ENCODE measurements around the gene ATF2. TPM values are rescaled to one million over a fixed set of nuclear protein-coding genes. Genes with fewer than 3 reads are reported as not detected.

Gene ATF2
- total and polyA plus RNA-seq, 2 of the 4 experiments (the other 2 are of a cell fraction) = 23.2 to 60.0 TPM

GRCh38 chr2:175175320-175175719 is 7.3 kb upstream of the ATF2 start:
- H3K4me2 ChIP-seq (ENCODE audit: low read depth, low read length) = no peak overlapping the region
- no peak overlapping the region for H3K4ac ChIP-seq (ENCODE audit: low read depth, low read length)
- H3K4me3 ChIP-seq (ENCODE audit: insufficient read depth, low read depth, low read length) = no peak overlapping the region
- no peak overlapping the region for H2BK20ac ChIP-seq (ENCODE audit: low read depth, low read length)
- no peak overlapping the region for H3K27ac ChIP-seq (ENCODE audit: insufficient read depth, low read length)
- TF ChIP-seq NFE2L2 (IDR thresholded peaks at IDR 0.05; ENCODE audit: low read depth, low read length) = no peak
- no peak for TF ChIP-seq MAZ (IDR thresholded peaks at IDR 0.05; ENCODE audit: borderline replicate concordance, low read depth, low read length)
- no peak for TF ChIP-seq CEBPB (IDR thresholded peaks at IDR 0.05; ENCODE audit: low read depth, low read length)
- no peak for TF ChIP-seq RFX5 (IDR thresholded peaks at IDR 0.05; ENCODE audit: low read depth, low read length)
- TF ChIP-seq CHD1 (IDR thresholded peaks at IDR 0.05; ENCODE audit: low read depth, low read length) = no peak
- no peak for TF ChIP-seq SMC3 (IDR thresholded peaks at IDR 0.05; ENCODE audit: low read depth, low read length)
- TF ChIP-seq, protein P1, sequence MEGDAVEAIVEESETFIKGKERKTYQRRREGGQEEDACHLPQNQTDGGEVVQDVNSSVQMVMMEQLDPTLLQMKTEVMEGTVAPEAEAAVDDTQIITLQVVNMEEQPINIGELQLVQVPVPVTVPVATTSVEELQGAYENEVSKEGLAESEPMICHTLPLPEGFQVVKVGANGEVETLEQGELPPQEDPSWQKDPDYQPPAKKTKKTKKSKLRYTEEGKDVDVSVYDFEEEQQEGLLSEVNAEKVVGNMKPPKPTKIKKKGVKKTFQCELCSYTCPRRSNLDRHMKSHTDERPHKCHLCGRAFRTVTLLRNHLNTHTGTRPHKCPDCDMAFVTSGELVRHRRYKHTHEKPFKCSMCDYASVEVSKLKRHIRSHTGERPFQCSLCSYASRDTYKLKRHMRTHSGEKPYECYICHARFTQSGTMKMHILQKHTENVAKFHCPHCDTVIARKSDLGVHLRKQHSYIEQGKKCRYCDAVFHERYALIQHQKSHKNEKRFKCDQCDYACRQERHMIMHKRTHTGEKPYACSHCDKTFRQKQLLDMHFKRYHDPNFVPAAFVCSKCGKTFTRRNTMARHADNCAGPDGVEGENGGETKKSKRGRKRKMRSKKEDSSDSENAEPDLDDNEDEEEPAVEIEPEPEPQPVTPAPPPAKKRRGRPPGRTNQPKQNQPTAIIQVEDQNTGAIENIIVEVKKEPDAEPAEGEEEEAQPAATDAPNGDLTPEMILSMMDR (conservative IDR thresholded peaks at IDR 0.05; ENCODE audit: low read depth, low read length) = no peak
- TF ChIP-seq FOS (IDR thresholded peaks at IDR 0.05; ENCODE audit: low read depth, low read length) = no peak
- no peak for TF ChIP-seq BHLHE40 (IDR thresholded peaks at IDR 0.05; ENCODE audit: low read depth, low read length)
- TF ChIP-seq MXI1 (IDR thresholded peaks at IDR 0.05; ENCODE audit: borderline replicate concordance, low read depth, low read length) = no peak
- TF ChIP-seq MAFK (IDR thresholded peaks at IDR 0.05; ENCODE audit: low read depth, low read length) = no peak
- TF ChIP-seq RCOR1 (IDR thresholded peaks at IDR 0.05; ENCODE audit: insufficient replicate concordance, low read length) = no peak
- TF ChIP-seq RAD21 (IDR thresholded peaks at IDR 0.05; ENCODE audit: low read length) = no peak
- TF ChIP-seq, protein P2, sequence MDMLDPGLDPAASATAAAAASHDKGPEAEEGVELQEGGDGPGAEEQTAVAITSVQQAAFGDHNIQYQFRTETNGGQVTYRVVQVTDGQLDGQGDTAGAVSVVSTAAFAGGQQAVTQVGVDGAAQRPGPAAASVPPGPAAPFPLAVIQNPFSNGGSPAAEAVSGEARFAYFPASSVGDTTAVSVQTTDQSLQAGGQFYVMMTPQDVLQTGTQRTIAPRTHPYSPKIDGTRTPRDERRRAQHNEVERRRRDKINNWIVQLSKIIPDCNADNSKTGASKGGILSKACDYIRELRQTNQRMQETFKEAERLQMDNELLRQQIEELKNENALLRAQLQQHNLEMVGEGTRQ (IDR thresholded peaks at IDR 0.05; ENCODE audit: low read depth, low read length) = no peak
- TF ChIP-seq POLR2A (IDR thresholded peaks at IDR 0.05; ENCODE audit: low read depth, low read length) = no peak
- no peak for TF ChIP-seq ELK1 (IDR thresholded peaks at IDR 0.05; ENCODE audit: borderline replicate concordance, low read depth, low read length)
- no peak overlapping the region for H2AFZ ChIP-seq (replicated peaks; ENCODE audit: low read length, poor library complexity)
- H3K79me1 ChIP-seq (ENCODE audit: low read depth in 1 of 2, low read length in 2 of 2) = peaks cover 14% of the 10 kb centered on the region in 2 experiments
- ChIA-PET CTCF (no interaction called here), POLR2A (ENCODE audit: unreplicated experiment) (no interaction called here)
- 0 out of 2 replicates have a peak, but pooled peaks cover 2% of the 10 kb centered on the region for H3K9me1 ChIP-seq (ENCODE audit: insufficient read depth, low read length)
- no peak overlapping the region for H2BK120ac ChIP-seq (ENCODE audit: low read depth, low read length)
- H2BK15ac ChIP-seq (ENCODE audit: low read depth, low read length) = no peak overlapping the region
- no peaks in the 10 kb centered on the region for H3K4me1 ChIP-seq (ENCODE audit: control insufficient read depth, insufficient read depth, low read length)
- H3K27me3 ChIP-seq (ENCODE audit: control insufficient read depth, insufficient read depth, low read length) = no peaks in the 10 kb centered on the region
- no peak overlapping the region for H2AK9ac ChIP-seq (replicated peaks; ENCODE audit: low read depth, low read length, poor library complexity)
- H4K8ac ChIP-seq (ENCODE audit: low read depth in 2 of 2, low read length in 2 of 2) = no peak overlapping the region
- H3K9me3 ChIP-seq (ENCODE audit: control insufficient read depth, insufficient read depth, low read length) = no peaks in the 10 kb centered on the region
- H3K56ac ChIP-seq (ENCODE audit: extremely low read depth, insufficient read depth, low read length) = no peak overlapping the region
- no peak overlapping the region for H4K5ac ChIP-seq (ENCODE audit: low read depth, low read length)
- no peak overlapping the region for H3K14ac ChIP-seq (replicated peaks; ENCODE audit: low read depth, low read length)
- H3K9ac ChIP-seq (ENCODE audit: low read depth, low read length) = no peak overlapping the region
- no peak for ATAC-seq (ENCODE audit: low read depth)
- DNase-seq = no peak
- H2BK5ac ChIP-seq (ENCODE audit: low read depth, low read length, poor library complexity, severe bottlenecking) = no peak overlapping the region
- BruUV-seq (replicated peaks) = no TSS peak
- intact Hi-C loops (cut with micrococcal nuclease) = no loop called here
- H3K18ac ChIP-seq (ENCODE audit: low read depth, low read length) = no peak overlapping the region
- dilution Hi-C loops (cut with HindIII; ENCODE audit: low sequenced_read_pairs, unreplicated experiment) = no loop called here
- peaks cover 14% of the 10 kb centered on the region for H3K36me3 ChIP-seq (ENCODE audit: control insufficient read depth, insufficient read depth, low read length)
- no CpG with 5 or more reads among the region's 2 CpGs for WGBS, 2 experiments (ENCODE audit: extremely low coverage in 2 of 2, insufficient read length in 1 of 2)
- H2AK5ac ChIP-seq (ENCODE audit: low read depth, low read length) = no peak overlapping the region
- no peak overlapping the region for H4K91ac ChIP-seq (ENCODE audit: insufficient read depth, low read depth, low read length)
- 0 out of 2 replicates have a peak, but pooled peaks cover 1% of the 10 kb centered on the region for H4K20me1 ChIP-seq (ENCODE audit: insufficient read depth, low read length)
- no peak overlapping the region for H3K23ac ChIP-seq (ENCODE audit: low read depth, low read length)
- in situ Hi-C loops (cut with MboI; ENCODE audit: low sequenced_read_pairs) = no loop called here

Measured in IMR-90 (cell line).